Measurements from ENCODE around the gene RFWD3. TPM values are rescaled to one million over a fixed set of nuclear protein-coding genes. Genes with fewer than 3 reads are reported as not detected.
"Not testable (repeated sequence)": the region's sequence is repeated elsewhere in the genome, so short reads cannot be mapped to it uniquely, and the experiment has no call there.

The RFWD3 gene
- total RNA-seq, 1 donor from 2014 or later, result 30.5 TPM

GRCh38 chr16:74660383-74660782 lies 6.3 kb downstream of the RFWD3 start:
- no peak for TF ChIP-seq CTCF (IDR thresholded peaks at IDR 0.05; ENCODE audit: partially characterized antibody, unreplicated experiment)
- no peak overlapping the region for H3K27ac Mint-ChIP-seq (ENCODE audit: unreplicated experiment)
- no peaks in the 10 kb centered on the region for H3K4me1 Mint-ChIP-seq (ENCODE audit: low read depth, unreplicated experiment)
- no peaks in the 10 kb centered on the region for H3K9me3 Mint-ChIP-seq (ENCODE audit: unreplicated experiment)
- no peaks in the 10 kb centered on the region for H3K36me3 Mint-ChIP-seq (ENCODE audit: unreplicated experiment)
- H3K4me3 Mint-ChIP-seq (ENCODE audit: unreplicated experiment), result no peak overlapping the region
- H3K27me3 Mint-ChIP-seq (ENCODE audit: unreplicated experiment), result no peaks in the 10 kb centered on the region
- DNase-seq, result no peak

GRCh38 chr16:74659041-74659440 lies 7.6 kb downstream of the RFWD3 start:
- Mint-ChIP-seq H3K9me3 (ENCODE audit: unreplicated experiment) (no peaks in the 10 kb centered on the region), H3K27ac (ENCODE audit: unreplicated experiment) (no peak overlapping the region), H3K4me1 (ENCODE audit: low read depth, unreplicated experiment) (no peaks in the 10 kb centered on the region), H3K4me3 (ENCODE audit: unreplicated experiment) (no peak overlapping the region), H3K27me3 (ENCODE audit: unreplicated experiment) (no peaks in the 10 kb centered on the region), H3K36me3 (ENCODE audit: unreplicated experiment) (no peaks in the 10 kb centered on the region)
- DNase-seq, result no peak
- TF ChIP-seq CTCF (IDR thresholded peaks at IDR 0.05; ENCODE audit: partially characterized antibody, unreplicated experiment), result no peak

- no peak overlapping the region for H3K27ac Mint-ChIP-seq (ENCODE audit: unreplicated experiment)
- no peaks in the 10 kb centered on the region for H3K36me3 Mint-ChIP-seq (ENCODE audit: unreplicated experiment)
- DNase-seq, result no peak
- H3K27me3 Mint-ChIP-seq (ENCODE audit: unreplicated experiment), result no peaks in the 10 kb centered on the region
- H3K4me1 Mint-ChIP-seq (ENCODE audit: low read depth, unreplicated experiment), result no peaks in the 10 kb centered on the region
- no peak overlapping the region for H3K4me3 Mint-ChIP-seq (ENCODE audit: unreplicated experiment)
- H3K9me3 Mint-ChIP-seq (ENCODE audit: unreplicated experiment), result no peaks in the 10 kb centered on the region
- TF ChIP-seq CTCF (IDR thresholded peaks at IDR 0.05; ENCODE audit: partially characterized antibody, unreplicated experiment), result no peak
Observed at GRCh38 chr16:74657870-74658642, 8.6 kb downstream of the RFWD3 start.

- H3K27ac Mint-ChIP-seq (ENCODE audit: unreplicated experiment), result no peak overlapping the region
- no peaks in the 10 kb centered on the region for H3K36me3 Mint-ChIP-seq (ENCODE audit: unreplicated experiment)
Observed at GRCh38 chr16:74654536-74655050, 12.1 kb downstream of the RFWD3 start.

GRCh38 chr16:74652883-74653282 lies 13.8 kb downstream of the RFWD3 start:
- not testable (repeated sequence) for H3K36me3 Mint-ChIP-seq (ENCODE audit: unreplicated experiment); DNase-seq; H3K27me3 Mint-ChIP-seq (ENCODE audit: unreplicated experiment); H3K9me3 Mint-ChIP-seq (ENCODE audit: unreplicated experiment); H3K4me1 Mint-ChIP-seq (ENCODE audit: low read depth, unreplicated experiment); H3K27ac Mint-ChIP-seq (ENCODE audit: unreplicated experiment); H3K4me3 Mint-ChIP-seq (ENCODE audit: unreplicated experiment)

More at GRCh38 chr16:74654536-74655050, 12.1 kb downstream of the RFWD3 start:
- Mint-ChIP-seq H3K27me3 (ENCODE audit: unreplicated experiment) (no peaks in the 10 kb centered on the region), H3K9me3 (ENCODE audit: unreplicated experiment) (no peaks in the 10 kb centered on the region), H3K4me1 (ENCODE audit: low read depth, unreplicated experiment) (no peaks in the 10 kb centered on the region), H3K4me3 (ENCODE audit: unreplicated experiment) (no peak overlapping the region)
- DNase-seq, result no peak
- TF ChIP-seq CTCF (IDR thresholded peaks at IDR 0.05; ENCODE audit: partially characterized antibody, unreplicated experiment), result no peak

Data from glutamatergic neuron (in vitro differentiated cells).